Naive thymus-derived CD8-positive, alpha-beta T cell (primary cell): ENCODE measurements around the gene COX6B2. TPM values are rescaled to one million over a fixed set of nuclear protein-coding genes. Genes with fewer than 3 reads are reported as not detected.
A peak's percentile ranks its signal among the peaks of the same experiment; 100 is the strongest.
"Not testable (repeated sequence)": the region's sequence is repeated elsewhere in the genome, so short reads cannot be mapped to it uniquely, and the experiment has no call there.

Source experiments
- ATAC-seq, 2 donors: fragments of 150-1000 bp; cut with Tn5 transposase in 1 of 2; sonication (Bioruptor Pico), chemical (Tn5 transposase) in 1 of 2; 1 replicate in 1 of 2; 2 replicates in 1 of 2; pipeline ENCODE4 v1.10.0; 2021; ENCODE audit warnings: mild to moderate bottlenecking in 2 of 2, moderate library complexity in 2 of 2
- POLR2A ChIA-PET: fragments of 350-600 bp; sonication (Branson Sonifier 250); formaldehyde crosslinking; loops from one replicate; lab custom pipeline; 2021; ENCODE audit warnings: antibody characterized with exemption; lab: Charles Lee
- DNase-seq, 10 donors: peaks; one replicate each; pipeline versions ENCODE4 v3.0.0 to v3.0.0-alpha.2; 2020 to 2022
- H3K27ac Mint-ChIP-seq, 10 donors: one replicate each; pipeline ENCODE4 v1.8.0; 2020 to 2022; ENCODE audit warnings: mild to moderate bottlenecking in 10 of 10, mixed read lengths in 10 of 10, moderate library complexity in 4 of 10, inconsistent platforms in 1 of 10
- H3K27me3 Mint-ChIP-seq, 5 donors: one replicate each; pipeline ENCODE4 v1.8.0; 2021 to 2022; ENCODE audit warnings: mixed read lengths in 5 of 5
- H3K36me3 Mint-ChIP-seq, 3 donors: one replicate each; pipeline ENCODE4 v1.8.0; 2020 to 2022; ENCODE audit warnings: mixed read lengths in 3 of 3, mild to moderate bottlenecking in 2 of 3, inconsistent platforms in 1 of 3
- H3K4me1 Mint-ChIP-seq, 4 donors: one replicate each; pipeline ENCODE4 v1.8.0; 2021 to 2022; ENCODE audit warnings: mixed read lengths in 4 of 4
- H3K4me3 Mint-ChIP-seq, 10 donors: one replicate each; pipeline ENCODE4 v1.8.0; 2020 to 2022; ENCODE audit warnings: mild to moderate bottlenecking in 10 of 10, mixed read lengths in 10 of 10, moderate library complexity in 6 of 10, inconsistent platforms in 1 of 10
- H3K9me3 Mint-ChIP-seq, 9 donors: one replicate each; pipeline ENCODE4 v1.8.0; 2020 to 2022; ENCODE audit warnings: mixed read lengths in 9 of 9, mild to moderate bottlenecking in 3 of 9, inconsistent platforms in 1 of 9, moderate library complexity in 1 of 9
- polyA plus RNA-seq, 3 donors: library from polyadenylated mRNA; unstranded; fragments of 300-500 nt; fragmentation: Illumina TruSeq; gene quantifications; one replicate each; pipeline ENCODE4 v1.2.3, GENCODE V29; 2021
- total RNA-seq, 8 experiments: library from RNA in 2 of 8; stranded (reverse) in 2 of 8; gene quantifications; one replicate each; pipeline ENCODE4 v1.2.3 and lab custom pipeline; 2021 to 2026

The COX6B2 gene, protein sequence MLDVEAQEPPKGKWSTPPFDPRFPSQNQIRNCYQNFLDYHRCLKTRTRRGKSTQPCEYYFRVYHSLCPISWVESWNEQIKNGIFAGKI
- total RNA-seq (not detected), polyA plus RNA-seq (not detected), total RNA-seq (lab: John Stamatoyannopoulos, UW) (0 to 0.21 (median 0.03) reads per million in 6 experiments)

DNA sequence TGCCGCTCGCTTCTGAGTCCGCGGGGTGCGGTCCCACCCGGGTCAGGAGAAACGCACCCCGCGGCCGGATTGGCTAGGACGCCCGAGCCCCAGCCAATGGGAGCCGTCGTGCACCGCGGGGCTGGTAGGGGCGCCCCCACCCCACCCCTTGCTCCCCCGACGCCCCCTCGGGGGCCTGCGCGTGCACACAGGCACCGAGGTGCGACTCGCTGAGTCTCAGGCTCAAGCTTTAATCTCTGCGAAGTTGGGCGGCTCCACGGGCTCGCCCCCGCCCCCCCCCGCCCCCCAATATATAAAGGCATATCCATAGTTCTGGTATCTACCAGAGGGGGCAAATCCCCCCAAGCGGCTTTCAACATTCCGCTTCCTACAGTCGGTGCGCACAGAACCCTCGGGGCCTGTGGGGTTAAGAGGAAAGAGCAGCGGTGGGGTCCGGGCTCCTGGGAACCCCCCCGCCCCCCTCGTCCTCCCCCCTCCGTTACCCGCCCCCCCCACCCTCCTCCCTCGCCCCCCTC is at the start of gene COX6B2:
COX6B2 (minus strand) TSS at position 22 of the 515 bp plus-strand sequence. CDS start 198 bp downstream, outside the sequence.
- peaks cover 21 to 36% (median 25%) of the 10 kb centered on the region in 4 donors for H3K4me1 Mint-ChIP-seq
- H3K27me3 Mint-ChIP-seq: peaks cover 4 to 48% (median 34%) of the 10 kb centered on the region in 5 donors
- H3K27ac Mint-ChIP-seq: peak within 1 kb of the TSS in 6 of 10 donors; percentile 18 to 83 (median 60)
- H3K36me3 Mint-ChIP-seq: no peaks in the 10 kb centered on the region
- ATAC-seq (no peak), DNase-seq (peak in 1 of 10 donors; percentile 14)
- peak within 1 kb of the TSS; percentile 61 to 86 (median 80) for H3K4me3 Mint-ChIP-seq
- POLR2A ChIA-PET: interaction anchor here (1.0 kb wide), 1 partner anchor 30 kb away, joined by 3 read pairs; no protein-coding TSS in a partner anchor
- H3K9me3 Mint-ChIP-seq: peaks cover 0 to 2% (median 0%) of the 10 kb centered on the region in 9 donors

DNA sequence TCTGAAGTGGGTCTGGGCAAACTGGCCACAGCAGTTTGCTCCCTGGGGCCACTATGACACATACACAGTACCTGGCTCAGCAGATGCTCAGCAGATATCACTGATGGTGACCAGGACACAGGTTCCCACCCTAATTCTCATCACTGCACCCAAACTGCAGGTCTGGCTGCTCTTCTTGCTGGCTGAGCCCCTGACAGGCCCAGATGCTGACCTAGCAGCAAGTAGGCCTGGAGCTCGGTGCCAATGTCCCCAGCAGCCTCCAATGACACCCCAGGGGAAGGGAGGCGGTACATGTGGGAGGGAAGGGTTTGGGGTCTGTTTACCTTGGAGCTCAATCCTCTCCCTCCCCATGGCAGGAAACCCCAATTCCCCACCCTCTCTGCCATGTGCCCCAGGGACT is 48.0 kb upstream of the COX6B2 start:
- no peak for ATAC-seq
- DNase-seq: no peak
- H3K4me1 Mint-ChIP-seq: peaks cover 16 to 28% (median 22%) of the 10 kb centered on the region in 4 donors
- H3K4me3 Mint-ChIP-seq: no peak overlapping the region
- peaks cover 0 to 49% (median 17%) of the 10 kb centered on the region in 3 donors for H3K36me3 Mint-ChIP-seq
- POLR2A ChIA-PET: interaction anchor here (10.0 kb wide), 1 partner anchor 14 kb away, joined by 181 read pairs; the partner anchor contains the start of genes RPL28 and TMEM238
- H3K27me3 Mint-ChIP-seq: no peaks in the 10 kb centered on the region
- H3K9me3 Mint-ChIP-seq: no peaks in the 10 kb centered on the region
- H3K27ac Mint-ChIP-seq: no peak overlapping the region

DNA sequence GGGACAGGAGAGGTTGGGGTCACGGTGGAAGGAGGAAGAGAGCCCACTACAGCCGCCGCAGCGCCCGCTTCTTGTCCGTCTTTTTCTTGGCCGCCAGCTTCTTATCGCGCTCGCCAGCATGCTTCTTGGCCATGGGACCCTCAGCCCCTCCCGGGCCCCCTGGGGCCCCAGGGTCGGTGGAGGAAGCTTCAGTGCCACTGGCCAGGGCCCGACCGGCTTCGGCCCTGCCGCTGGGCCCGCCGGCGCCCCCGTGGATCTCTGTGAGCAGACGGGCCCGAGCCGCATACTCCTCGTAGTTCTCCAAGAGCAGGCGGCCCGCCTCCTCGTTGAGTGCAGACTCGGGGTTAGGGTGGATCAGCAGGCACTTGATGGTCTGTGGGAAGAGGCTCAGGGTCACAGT is 46.9 kb upstream of the COX6B2 start:
- not testable (repeated sequence) for ATAC-seq, H3K4me3 Mint-ChIP-seq, DNase-seq, H3K27ac Mint-ChIP-seq, H3K9me3 Mint-ChIP-seq, H3K27me3 Mint-ChIP-seq
- peaks cover 11 to 26% (median 17%) of the 10 kb centered on the region in 4 donors for H3K4me1 Mint-ChIP-seq
- POLR2A ChIA-PET: interaction anchor here (10.0 kb wide), 1 partner anchor 13 kb away, joined by 181 read pairs; the partner anchor contains the start of genes RPL28 and TMEM238
- H3K36me3 Mint-ChIP-seq: peaks cover 0 to 47% (median 17%) of the 10 kb centered on the region in 3 donors

DNA sequence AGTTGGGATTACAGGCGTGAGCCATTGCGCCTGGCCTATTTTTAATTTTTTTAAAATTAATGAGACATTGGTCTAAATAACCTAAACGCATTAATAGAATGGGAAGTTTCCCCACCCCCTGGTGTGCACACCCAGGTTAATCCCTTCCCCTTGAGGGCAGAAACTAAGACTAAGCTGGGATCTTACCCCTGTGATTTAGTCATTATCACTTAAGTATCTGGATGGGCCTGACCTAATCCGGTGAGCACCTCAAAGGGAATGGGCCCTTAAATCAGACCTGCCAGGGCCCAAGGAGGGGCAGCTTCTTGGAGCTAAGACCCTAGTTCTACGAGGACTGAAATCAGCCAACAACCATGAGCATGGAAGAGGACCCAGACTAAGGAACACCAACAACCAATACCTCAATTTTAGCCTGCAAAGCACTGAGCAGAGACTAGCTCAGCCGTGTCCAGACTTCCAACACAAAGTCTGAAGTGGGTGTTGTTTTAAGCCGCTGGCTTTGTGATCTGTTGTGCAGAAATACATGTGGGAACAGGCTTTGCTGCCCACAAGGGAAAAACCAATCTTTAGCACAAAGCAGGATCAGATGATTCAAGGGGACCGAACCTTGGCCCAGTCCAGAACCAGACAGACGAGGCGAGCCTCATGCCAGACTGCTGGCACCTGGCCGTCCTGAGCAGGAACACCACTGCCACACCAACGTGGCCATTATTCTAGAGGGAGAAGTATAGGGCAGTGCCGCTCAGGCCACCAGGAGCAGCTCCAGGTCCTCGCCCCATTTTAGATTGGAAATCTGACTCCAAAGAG is 46.0 kb upstream of the COX6B2 start:
- no peak for ATAC-seq
- H3K36me3 Mint-ChIP-seq: peaks cover 0 to 39% (median 10%) of the 10 kb centered on the region in 3 donors
- POLR2A ChIA-PET: interaction anchor here (4.6 kb wide), 1 partner anchor 13 kb away, joined by 19 read pairs; no protein-coding TSS in a partner anchor

DNA sequence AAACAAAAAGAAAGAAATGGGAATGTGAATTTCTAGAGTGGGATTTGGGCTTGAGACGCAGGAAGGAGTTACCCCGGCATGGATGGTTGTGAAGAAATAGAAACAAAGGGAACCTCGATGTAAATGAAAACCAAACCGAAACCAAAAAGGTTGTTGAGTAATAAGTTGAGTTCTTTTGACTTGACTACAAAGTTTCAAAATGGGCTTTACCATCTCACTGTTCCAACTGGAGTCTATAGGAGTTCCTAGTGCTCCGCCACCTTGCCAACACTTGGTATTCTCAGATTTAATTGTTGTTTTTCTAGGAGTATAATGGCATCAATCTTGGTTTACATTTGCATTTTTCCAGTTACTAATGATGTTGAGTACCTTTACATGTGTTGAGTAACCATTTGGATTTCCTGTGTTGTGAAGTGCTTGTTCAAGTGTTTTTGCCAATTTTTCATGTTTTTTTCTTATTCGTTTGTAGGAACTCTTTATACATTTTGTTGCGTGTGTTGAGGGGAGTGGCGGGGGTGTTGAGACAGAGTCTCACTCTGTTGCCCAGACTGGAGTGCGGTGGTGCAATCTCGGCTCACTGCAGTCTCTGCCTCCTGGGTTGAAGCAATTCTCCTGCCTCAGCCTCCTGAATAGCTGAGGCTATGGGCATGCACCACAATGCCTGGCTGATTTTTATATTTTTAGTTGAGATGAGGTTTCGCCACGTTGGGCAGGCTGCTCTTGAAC is 43.8 kb upstream of the COX6B2 start:
- POLR2A ChIA-PET: interaction anchor here (2.1 to 4.6 kb wide), 2 partner anchors 9 to 11 kb away, joined by 5 to 19 read pairs; partner anchors contain the start of gene UBE2S

More for the DNA sequence above, 46.0 kb upstream of the COX6B2 start:
- H3K4me1 Mint-ChIP-seq: peaks cover 2 to 17% (median 8%) of the 10 kb centered on the region in 4 donors
- H3K4me3 Mint-ChIP-seq: no peak overlapping the region
- H3K27me3 Mint-ChIP-seq: no peaks in the 10 kb centered on the region
- H3K27ac Mint-ChIP-seq: no peak overlapping the region
- H3K9me3 Mint-ChIP-seq: no peaks in the 10 kb centered on the region
- DNase-seq: no peak

DNA sequence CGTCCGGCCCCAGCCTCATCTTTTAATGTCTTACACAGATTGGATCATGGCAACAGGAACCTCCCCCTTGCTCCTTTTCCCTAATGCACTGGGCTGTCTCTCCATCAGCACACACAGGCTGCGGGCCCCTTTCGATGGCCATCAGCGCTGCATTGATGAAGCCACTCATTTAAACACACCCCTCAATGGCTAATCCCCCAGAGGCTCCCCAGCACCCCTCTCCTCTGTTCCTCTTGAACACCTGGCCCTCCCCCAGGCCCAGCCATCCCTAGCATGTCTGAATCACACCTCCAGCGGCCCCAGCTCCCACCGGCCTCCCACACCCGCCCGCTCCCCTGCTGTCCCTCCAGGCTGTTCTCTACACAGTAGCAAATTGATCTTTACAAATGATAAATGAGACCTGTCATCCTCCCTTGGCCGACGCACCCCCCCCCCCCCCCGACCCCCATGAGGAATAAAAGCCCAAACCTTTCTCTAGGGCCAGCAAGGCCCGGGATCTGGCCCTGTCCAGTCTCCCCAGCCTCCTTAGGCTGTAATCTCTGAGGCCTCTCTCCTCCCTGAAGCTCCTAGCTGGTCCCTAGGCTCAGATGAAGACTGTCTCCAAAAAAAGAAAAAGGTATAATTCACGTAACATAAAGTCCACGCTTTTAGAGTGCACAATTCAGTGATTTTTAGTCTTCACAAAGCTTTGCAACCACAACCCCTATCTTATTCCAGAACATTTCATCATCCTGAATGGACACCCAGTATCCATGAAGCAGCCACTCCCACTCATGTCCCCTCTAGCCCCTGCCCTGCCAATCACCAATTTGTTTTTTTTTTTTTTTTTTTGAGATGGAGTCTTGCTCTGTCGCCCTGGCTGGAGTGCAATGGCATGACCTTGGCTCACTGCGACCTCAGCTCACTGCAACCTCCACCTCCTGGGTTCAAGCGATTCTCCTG is 38.6 kb upstream of the COX6B2 start:
- Mint-ChIP-seq H3K27ac (peak overlapping the region in 8 of 10 donors; percentile 4 to 81 (median 58)), H3K4me1 (peaks cover 17 to 44% (median 38%) of the 10 kb centered on the region in 4 donors)
- POLR2A ChIA-PET: interaction anchor here (12.9 kb wide), 1 partner anchor 13 kb away, joined by 181 read pairs; the partner anchor contains the start of gene UBE2S

More for the DNA sequence above, 43.8 kb upstream of the COX6B2 start:
- Mint-ChIP-seq H3K27me3 (no peaks in the 10 kb centered on the region), H3K4me3 (peak overlapping the region in 1 of 10 donors; percentile 12), H3K36me3 (peaks cover 0 to 27% (median 9%) of the 10 kb centered on the region in 3 donors), H3K27ac (peak overlapping the region in 1 of 10 donors; percentile 5), H3K9me3 (no peaks in the 10 kb centered on the region), H3K4me1 (peaks cover 0 to 10% (median 6%) of the 10 kb centered on the region in 4 donors)
- no peak for DNase-seq
- no peak for ATAC-seq

DNA sequence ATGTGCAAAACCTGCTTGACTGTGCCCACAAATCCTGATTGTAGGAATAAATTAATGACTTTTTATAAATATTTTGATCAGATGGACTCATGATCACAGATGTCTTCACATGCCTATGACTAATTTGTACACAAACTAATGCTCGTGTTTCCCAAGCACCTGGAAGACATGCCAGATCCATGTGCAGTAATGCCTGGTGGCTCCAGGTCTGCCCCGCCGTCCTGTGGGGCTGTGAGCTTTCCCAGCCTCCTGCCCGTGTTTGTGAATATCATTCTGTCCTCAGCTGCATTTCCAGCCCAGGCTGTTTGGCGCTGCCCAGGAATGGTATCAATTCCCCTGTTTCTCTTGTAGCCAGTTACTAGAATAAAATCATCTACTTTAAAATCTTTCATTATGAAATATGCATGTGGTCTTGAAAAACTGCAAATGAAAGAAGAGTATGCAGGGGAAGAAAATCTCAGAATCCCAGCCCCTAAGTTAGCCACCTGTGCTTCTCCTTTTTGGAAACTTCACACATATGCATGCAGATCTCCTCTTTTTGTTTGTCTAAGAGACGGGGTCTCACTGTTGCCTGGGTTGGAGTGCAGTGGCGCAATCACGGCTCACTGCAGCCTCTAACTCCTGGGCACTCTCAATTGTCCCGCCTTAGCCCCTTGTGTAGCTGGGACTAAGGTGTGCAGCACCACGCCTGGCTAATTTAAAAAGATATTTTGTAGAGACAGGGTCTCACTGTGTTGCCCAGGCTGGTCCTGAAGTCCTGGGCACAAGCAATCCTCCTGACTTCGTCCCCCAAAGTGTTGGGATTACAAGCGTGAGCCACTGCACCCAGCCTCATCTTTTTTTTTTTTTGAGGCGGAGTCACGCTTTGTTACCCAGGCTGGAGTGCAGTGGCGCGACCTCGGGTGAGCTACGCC is 37.4 kb upstream of the COX6B2 start:
- Mint-ChIP-seq H3K36me3 (peaks cover 0 to 44% (median 14%) of the 10 kb centered on the region in 3 donors), H3K27me3 (no peaks in the 10 kb centered on the region), H3K4me3 (no peak overlapping the region), H3K4me1 (peaks cover 18 to 53% (median 47%) of the 10 kb centered on the region in 4 donors), H3K9me3 (no peaks in the 10 kb centered on the region), H3K27ac (peak overlapping the region in 9 of 10 donors; percentile 18 to 68 (median 60))
- ATAC-seq: no peak
- DNase-seq: no peak
- POLR2A ChIA-PET: interaction anchor here (1.1 to 12.9 kb wide), 2 partner anchors 15 to 89 kb away, joined by 3 to 181 read pairs; partner anchors contain the start of gene UBE2S

More for the DNA sequence above, 38.6 kb upstream of the COX6B2 start:
- Mint-ChIP-seq H3K27me3 (no peaks in the 10 kb centered on the region), H3K36me3 (peaks cover 0 to 33% (median 8%) of the 10 kb centered on the region in 3 donors), H3K9me3 (no peaks in the 10 kb centered on the region), H3K4me3 (no peak overlapping the region)
- no peak for DNase-seq
- no peak for ATAC-seq

DNA sequence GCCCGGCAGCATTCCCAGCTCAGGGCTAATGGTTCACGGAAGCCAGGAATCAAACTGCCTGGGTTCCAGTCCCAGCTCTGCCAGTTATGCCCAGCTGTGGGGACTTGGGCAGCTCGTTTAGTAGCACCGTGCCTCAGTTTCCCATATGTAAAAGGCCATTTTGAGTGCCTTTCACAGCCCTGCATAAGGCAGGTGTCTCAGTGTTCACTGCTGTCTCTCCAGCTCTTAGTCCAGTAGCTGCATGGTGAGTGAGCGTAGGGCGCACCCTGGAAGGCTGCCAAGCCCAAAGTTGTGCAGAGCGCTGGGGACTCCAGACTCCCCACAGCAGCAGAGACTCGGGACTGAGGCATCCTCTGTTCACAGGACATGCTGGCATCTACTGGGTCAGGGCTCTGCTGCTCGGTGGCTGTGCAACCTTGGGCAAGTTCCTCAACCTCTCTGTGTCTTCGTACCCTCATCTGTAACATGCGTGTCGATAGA is 36.7 kb upstream of the COX6B2 start:
- no peak overlapping the region for H3K4me3 Mint-ChIP-seq
- peaks cover 3 to 50% (median 21%) of the 10 kb centered on the region in 3 donors for H3K36me3 Mint-ChIP-seq
- H3K4me1 Mint-ChIP-seq: peaks cover 21 to 59% (median 54%) of the 10 kb centered on the region in 4 donors

DNA sequence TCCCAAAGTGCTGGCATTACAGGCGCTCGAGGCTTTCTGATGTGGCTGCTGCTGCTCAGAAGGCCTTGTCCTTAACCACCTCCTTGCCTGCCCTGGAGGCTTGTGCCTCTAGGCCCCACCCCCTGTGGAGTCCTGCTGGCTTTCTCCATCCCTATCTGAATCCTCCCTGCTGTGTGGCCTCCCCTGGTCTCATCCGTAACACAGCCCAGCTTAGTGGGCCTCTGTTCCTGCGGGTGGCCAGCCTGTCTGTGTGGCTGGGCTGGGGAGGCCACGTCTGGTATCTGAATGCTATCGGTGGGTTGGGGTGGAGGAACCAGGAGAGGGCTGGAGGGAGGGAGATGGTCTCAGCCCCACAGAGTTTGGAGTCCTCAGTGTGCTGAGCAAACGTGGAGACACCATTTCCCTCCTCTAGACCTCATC is 36.0 kb upstream of the COX6B2 start:
- POLR2A ChIA-PET: interaction anchor here (0.8 to 12.9 kb wide), 3 partner anchors 16 to 87 kb away, joined by 3 to 181 read pairs (median 3); partner anchors contain the start of genes KMT5C and UBE2S
- Mint-ChIP-seq H3K36me3 (peaks cover 9 to 56% (median 21%) of the 10 kb centered on the region in 3 donors), H3K4me1 (peaks cover 25 to 64% (median 59%) of the 10 kb centered on the region in 4 donors)

More for the DNA sequence above, 36.7 kb upstream of the COX6B2 start:
- no peaks in the 10 kb centered on the region for H3K9me3 Mint-ChIP-seq
- H3K27ac Mint-ChIP-seq: peak overlapping the region in 6 of 10 donors; percentile 33 to 89 (median 82)
- DNase-seq: no peak
- H3K27me3 Mint-ChIP-seq: no peaks in the 10 kb centered on the region
- ATAC-seq: peak in 1 of 2 donors; percentile 26
- POLR2A ChIA-PET: interaction anchor here (0.8 to 12.9 kb wide), 3 partner anchors 15 to 88 kb away, joined by 3 to 181 read pairs (median 3); partner anchors contain the start of genes KMT5C and UBE2S

More for the DNA sequence above, 36.0 kb upstream of the COX6B2 start:
- peak overlapping the region in 9 of 10 donors; percentile 32 to 89 (median 81) for H3K27ac Mint-ChIP-seq
- no peaks in the 10 kb centered on the region for H3K27me3 Mint-ChIP-seq
- peaks cover 0 to 2% (median 0%) of the 10 kb centered on the region in 9 donors for H3K9me3 Mint-ChIP-seq
- DNase-seq: no peak
- no peak for ATAC-seq
- peak overlapping the region in 2 of 10 donors; percentile 24 to 66 for H3K4me3 Mint-ChIP-seq
